Chondrocyte (in vitro differentiated cells): Measurements from ENCODE around the gene PNCK. TPM values are rescaled to one million over a fixed set of nuclear protein-coding genes. Genes with fewer than 3 reads are reported as not detected.

Source experiments
- DNase-seq: peaks from one replicate; pipeline ENCODE4 v3.0.0; 2021; ENCODE audit warnings: mixed read lengths, low spot score
- H3K27ac Mint-ChIP-seq: one replicate; pipeline ENCODE4 v1.8.0; 2021; ENCODE audit warnings: mild to moderate bottlenecking, moderate library complexity, mixed read lengths; ENCODE audit not compliant: unreplicated experiment
- H3K27me3 Mint-ChIP-seq: 2 replicates; pipeline ENCODE4 v1.8.0; 2021; ENCODE audit warnings: low read depth, mixed read lengths
- H3K36me3 Mint-ChIP-seq: 2 replicates; pipeline ENCODE4 v1.8.0; 2021; ENCODE audit warnings: low read depth, mixed read lengths
- H3K4me1 Mint-ChIP-seq: 2 replicates; pipeline ENCODE4 v1.8.0; 2021; ENCODE audit warnings: low read depth, mild to moderate bottlenecking, mixed read lengths
- H3K4me3 Mint-ChIP-seq: one replicate; pipeline ENCODE4 v1.8.0; 2021; ENCODE audit warnings: mild to moderate bottlenecking, moderate library complexity, mixed read lengths; ENCODE audit not compliant: unreplicated experiment
- H3K9me3 Mint-ChIP-seq: 2 replicates; pipeline ENCODE4 v1.8.0; 2021; ENCODE audit warnings: low read depth, mixed read lengths
- total RNA-seq: library from RNA; stranded (reverse); gene quantifications from 3 replicates; pipeline ENCODE4 v1.2.1, GENCODE V29; 2021
- TF ChIP-seq, protein P1 (sequence below): fragments of 200-600 bp; sonication (generic); IDR thresholded peaks from 2 replicates; pipeline ENCODE4 v1.5.0; 2021; ENCODE audit warnings: antibody characterized with exemption, mild to moderate bottlenecking, moderate library complexity

PNCK gene
- total RNA-seq, 1 donor from 2014 or later: 3.2 TPM

DNA sequence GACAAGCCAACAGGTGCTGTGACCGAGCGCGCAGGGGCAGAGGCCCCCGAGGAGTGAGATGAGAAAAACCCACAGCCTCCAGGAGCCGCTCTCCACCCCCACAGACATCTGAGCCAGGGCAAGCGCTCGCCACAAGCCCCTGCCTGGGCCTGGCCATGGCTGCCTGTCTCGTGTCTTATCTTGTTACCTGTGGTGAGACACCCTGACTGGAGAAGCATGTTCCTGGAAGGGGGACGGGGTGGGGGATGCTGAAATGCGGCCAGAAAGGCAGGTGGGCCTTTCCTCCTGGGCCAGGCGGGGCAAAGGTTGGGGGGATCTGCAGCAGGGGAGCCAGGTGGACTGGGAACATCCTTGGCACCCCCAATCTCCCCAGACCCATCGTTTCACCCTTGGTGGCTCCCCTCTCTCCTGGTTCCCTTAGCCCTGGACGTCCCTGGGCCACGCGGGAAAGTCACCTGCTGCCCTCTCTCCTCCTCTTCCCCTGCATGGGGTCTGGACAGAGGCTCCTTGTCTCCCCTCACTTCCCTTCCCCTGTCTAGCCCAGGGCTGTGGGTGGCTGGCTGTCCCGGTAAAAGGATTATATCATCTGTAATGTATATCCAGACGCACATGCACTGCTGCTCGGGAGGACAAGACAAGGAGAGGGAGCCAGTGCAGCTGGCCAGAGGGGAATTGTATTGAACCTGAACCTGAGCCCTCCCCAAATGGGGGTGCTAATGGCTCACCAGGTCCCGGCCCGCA is 35.0 kb downstream of the PNCK start:
- peaks cover 4% of the 10 kb centered on the region for H3K9me3 Mint-ChIP-seq
- no peak overlapping the region for H3K27ac Mint-ChIP-seq
- H3K36me3 Mint-ChIP-seq: no peaks in the 10 kb centered on the region
- TF ChIP-seq, protein P1, sequence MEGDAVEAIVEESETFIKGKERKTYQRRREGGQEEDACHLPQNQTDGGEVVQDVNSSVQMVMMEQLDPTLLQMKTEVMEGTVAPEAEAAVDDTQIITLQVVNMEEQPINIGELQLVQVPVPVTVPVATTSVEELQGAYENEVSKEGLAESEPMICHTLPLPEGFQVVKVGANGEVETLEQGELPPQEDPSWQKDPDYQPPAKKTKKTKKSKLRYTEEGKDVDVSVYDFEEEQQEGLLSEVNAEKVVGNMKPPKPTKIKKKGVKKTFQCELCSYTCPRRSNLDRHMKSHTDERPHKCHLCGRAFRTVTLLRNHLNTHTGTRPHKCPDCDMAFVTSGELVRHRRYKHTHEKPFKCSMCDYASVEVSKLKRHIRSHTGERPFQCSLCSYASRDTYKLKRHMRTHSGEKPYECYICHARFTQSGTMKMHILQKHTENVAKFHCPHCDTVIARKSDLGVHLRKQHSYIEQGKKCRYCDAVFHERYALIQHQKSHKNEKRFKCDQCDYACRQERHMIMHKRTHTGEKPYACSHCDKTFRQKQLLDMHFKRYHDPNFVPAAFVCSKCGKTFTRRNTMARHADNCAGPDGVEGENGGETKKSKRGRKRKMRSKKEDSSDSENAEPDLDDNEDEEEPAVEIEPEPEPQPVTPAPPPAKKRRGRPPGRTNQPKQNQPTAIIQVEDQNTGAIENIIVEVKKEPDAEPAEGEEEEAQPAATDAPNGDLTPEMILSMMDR: no peak
- no peak overlapping the region for H3K4me3 Mint-ChIP-seq
- H3K27me3 Mint-ChIP-seq: peaks cover 10% of the 10 kb centered on the region
- DNase-seq: peak; percentile 86
- H3K4me1 Mint-ChIP-seq: peaks cover 5% of the 10 kb centered on the region

- no peak overlapping the region for H3K27ac Mint-ChIP-seq
- DNase-seq: peak; percentile 89
- TF ChIP-seq, protein P1: no peak
- H3K27me3 Mint-ChIP-seq: peaks cover 9% of the 10 kb centered on the region
- peaks cover 4% of the 10 kb centered on the region for H3K4me1 Mint-ChIP-seq
- no peaks in the 10 kb centered on the region for H3K36me3 Mint-ChIP-seq
- no peak overlapping the region for H3K4me3 Mint-ChIP-seq
- peaks cover 4% of the 10 kb centered on the region for H3K9me3 Mint-ChIP-seq
Measured at GRCh38 chrX:153638041-153638371, 35.6 kb downstream of the PNCK start.

GRCh38 chrX:153637121-153638040 is 36.2 kb downstream of the PNCK start:
- TF ChIP-seq, protein P1: no peak
- Mint-ChIP-seq H3K36me3 (no peaks in the 10 kb centered on the region), H3K27ac (no peak overlapping the region), H3K27me3 (peaks cover 6% of the 10 kb centered on the region), H3K9me3 (peaks cover 4% of the 10 kb centered on the region), H3K4me1 (no peaks in the 10 kb centered on the region), H3K4me3 (no peak overlapping the region)
- DNase-seq: peak; percentile 84

DNA sequence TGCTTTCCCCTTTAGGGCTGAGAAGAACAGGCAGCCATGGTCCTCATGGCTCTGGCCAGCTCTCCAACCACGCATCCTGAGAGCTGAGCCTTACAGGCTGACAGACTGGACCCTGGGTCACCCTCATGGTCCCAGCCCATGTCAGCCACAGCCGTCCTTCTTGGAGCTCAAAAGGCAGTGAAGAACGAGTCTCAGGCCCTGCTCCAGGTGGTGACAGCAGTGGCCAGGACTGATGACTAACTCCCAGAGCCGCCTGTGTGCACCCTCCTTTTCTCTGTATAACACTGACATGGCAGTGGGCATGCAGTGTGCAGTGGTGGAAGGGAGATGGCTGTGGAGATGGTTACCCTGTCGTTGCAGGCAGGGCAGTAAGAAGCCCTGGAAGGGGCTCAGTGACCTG is 36.9 kb downstream of the PNCK start:
- peaks cover 6% of the 10 kb centered on the region for H3K9me3 Mint-ChIP-seq
- TF ChIP-seq, protein P1: no peak
- no peaks in the 10 kb centered on the region for H3K36me3 Mint-ChIP-seq
- no peak overlapping the region for H3K27ac Mint-ChIP-seq
- no peak for DNase-seq
- peaks cover 6% of the 10 kb centered on the region for H3K27me3 Mint-ChIP-seq
- H3K4me1 Mint-ChIP-seq: no peaks in the 10 kb centered on the region
- H3K4me3 Mint-ChIP-seq: no peak overlapping the region
